A673 (cell line): ENCODE results near the gene MEF2A. TPM values are rescaled to one million over a fixed set of nuclear protein-coding genes. Genes with fewer than 3 reads are reported as not detected.

Source experiments
- BruUV-seq: library from RNA; stranded (reverse); fragments of 400-500 nt; replicated peaks from 2 replicates; lab custom pipeline; 2021; lab: Mats Ljungman, UMichigan
- CTCF ChIA-PET: fragments of 300-600 bp; sonication (Branson Sonifier 250); formaldehyde crosslinking; loops from one replicate; lab custom pipeline; 2022; ENCODE audit warnings: antibody characterized with exemption; lab: Charles Lee
- POLR2A ChIA-PET: fragments of 300-600 bp; sonication (Branson Sonifier 250); formaldehyde crosslinking; loops from one replicate; lab custom pipeline; 2022; ENCODE audit warnings: antibody characterized with exemption; ENCODE audit not compliant: low non-redundant PET; lab: Charles Lee
- DNase-seq: peaks from one replicate; pipeline ENCODE4 v3.0.0-alpha.2; 2015; ENCODE audit warnings: low spot score
- H3K27ac ChIP-seq: fragments of 200-600 bp; sonication (generic); 2 replicates; pipeline ENCODE4 v1.5.1; 2016; ENCODE audit warnings: mixed run types, low read depth, mild to moderate bottlenecking, mixed read lengths, antibody characterized with exemption, low read length; ENCODE audit not compliant: poor library complexity, severe bottlenecking
- H3K27me3 ChIP-seq: fragments of 200-600 bp; sonication (generic); replicated peaks from 2 replicates; pipeline ENCODE4 v1.6.1; 2017; ENCODE audit warnings: mixed run types, low read depth, mild to moderate bottlenecking, mixed read lengths, antibody characterized with exemption, low read length; ENCODE audit not compliant: insufficient read depth, poor library complexity
- H3K36me3 ChIP-seq: fragments of 200-600 bp; sonication (generic); 2 replicates; pipeline ENCODE4 v1.6.1; 2016; ENCODE audit warnings: mixed run types, mild to moderate bottlenecking, mixed read lengths, antibody characterized with exemption, low read length; ENCODE audit not compliant: insufficient read depth, poor library complexity, severe bottlenecking
- H3K4me1 ChIP-seq: fragments of 200-600 bp; sonication (generic); 2 replicates; pipeline ENCODE4 v1.6.1; 2017; ENCODE audit warnings: mixed run types, mild to moderate bottlenecking, mixed read lengths, antibody characterized with exemption, low read length; ENCODE audit not compliant: insufficient read depth, poor library complexity, severe bottlenecking
- H3K4me3 ChIP-seq: fragments of 200-600 bp; sonication (generic); 2 replicates; pipeline ENCODE4 v1.5.1; 2016; ENCODE audit warnings: low read depth, mixed run types, mild to moderate bottlenecking, mixed read lengths, low read length; ENCODE audit not compliant: poor library complexity, severe bottlenecking
- H3K9me3 ChIP-seq: fragments of 200-600 bp; sonication (generic); 2 replicates; pipeline ENCODE4 v1.6.1; 2016; ENCODE audit warnings: mixed run types, low read depth, mild to moderate bottlenecking, mixed read lengths, antibody characterized with exemption, low read length; ENCODE audit not compliant: poor library complexity, severe bottlenecking
- CTCF ChIP-seq: fragments of 300-800, 200-600 bp; sonication (generic); conservative IDR thresholded peaks from 2 replicates; pipeline ENCODE4 v1.5.1; 2017; ENCODE audit warnings: low read depth, mild to moderate bottlenecking, antibody characterized with exemption, low read length, moderate library complexity, mixed read lengths
- EZH2 ChIP-seq: fragments of 200-600 bp; sonication (generic); IDR thresholded peaks from 2 replicates; pipeline ENCODE4 v1.6.1; 2017; ENCODE audit warnings: borderline replicate concordance, low read depth, mild to moderate bottlenecking, mixed read lengths, antibody characterized with exemption, low read length; ENCODE audit not compliant: poor library complexity, severe bottlenecking
- intact Hi-C: fragments of 100-400 bp; cut with micrococcal nuclease; formaldehyde crosslinking; loops from one replicate; pipeline ENCODE4 v1.10.0; 2022; ENCODE audit not compliant: unreplicated experiment
- total RNA-seq: library from RNA; stranded (reverse); gene quantifications from 2 replicates; pipeline ENCODE4 v1.2.3, GENCODE V29; 2021

Gene MEF2A
- total RNA-seq, 1 experiment from 2014 or later: 26.4 TPM

GRCh38 chr15:99729327-99729726 is 163.5 kb downstream of the MEF2A start:
- POLR2A ChIA-PET: no interaction called here
- intact Hi-C loops: no loop called here
- BruUV-seq: no TSS peak

GRCh38 chr15:99729920-99730319 is 164.1 kb downstream of the MEF2A start:
- intact Hi-C loops: loop anchor here (10.0 kb wide), 1 partner anchor 625 kb away; the partner anchor contains the start of gene SYNM
- no TSS peak for BruUV-seq
- POLR2A ChIA-PET: no interaction called here
- H3K27me3 ChIP-seq: no peaks in the 10 kb centered on the region
- TF ChIP-seq CTCF (peak; percentile 70), EZH2 (no peak)
- H3K27ac ChIP-seq: no peak overlapping the region
- peaks cover 3% of the 10 kb centered on the region for H3K36me3 ChIP-seq
- CTCF ChIA-PET: interaction anchor here (0.6 to 0.7 kb wide), 2 partner anchors 25 to 448 kb away, joined by 3 to 4 read pairs; no protein-coding TSS in a partner anchor
- DNase-seq: peak; percentile 53
- no peaks in the 10 kb centered on the region for H3K9me3 ChIP-seq
- H3K4me3 ChIP-seq: no peak overlapping the region
- peaks cover 4% of the 10 kb centered on the region for H3K4me1 ChIP-seq

More at GRCh38 chr15:99729327-99729726, 163.5 kb downstream of the MEF2A start:
- H3K9me3 ChIP-seq: no peaks in the 10 kb centered on the region
- H3K27me3 ChIP-seq: no peaks in the 10 kb centered on the region
- H3K4me1 ChIP-seq: peaks cover 4% of the 10 kb centered on the region
- CTCF ChIA-PET: interaction anchor here (0.7 kb wide), 1 partner anchor 25 kb away, joined by 4 read pairs; no protein-coding TSS in a partner anchor
- H3K36me3 ChIP-seq: peaks cover 3% of the 10 kb centered on the region
- no peak overlapping the region for H3K27ac ChIP-seq
- DNase-seq: no peak
- H3K4me3 ChIP-seq: no peak overlapping the region
- TF ChIP-seq CTCF (no peak), EZH2 (no peak)

GRCh38 chr15:99731336-99732123 is 165.7 kb downstream of the MEF2A start:
- peaks cover 3% of the 10 kb centered on the region for H3K36me3 ChIP-seq
- CTCF ChIA-PET: no interaction called here
- no peak for DNase-seq
- POLR2A ChIA-PET: no interaction called here
- H3K9me3 ChIP-seq: no peaks in the 10 kb centered on the region
- H3K4me1 ChIP-seq: peaks cover 4% of the 10 kb centered on the region
- no peak overlapping the region for H3K4me3 ChIP-seq
- BruUV-seq: no TSS peak
- no peak overlapping the region for H3K27ac ChIP-seq
- H3K27me3 ChIP-seq: no peaks in the 10 kb centered on the region
- intact Hi-C loops: loop anchor here (10.0 kb wide), 1 partner anchor 627 kb away; the partner anchor contains the start of gene SYNM
- no peak for TF ChIP-seq EZH2
- TF ChIP-seq CTCF: no peak
